Ishikawa (cell line): Measurements from ENCODE around the gene FKBP14.

Experiments
- CREB1 ChIP-seq: IDR thresholded peaks from 2 replicates; pipeline ENCODE4 v1.6.1; 2012; ENCODE audit warnings: low read depth
- EGR1 ChIP-seq: IDR thresholded peaks from 2 replicates; pipeline ENCODE4 v1.6.1; 2012
- EP300 ChIP-seq: IDR thresholded peaks from 2 replicates; pipeline ENCODE4 v1.6.1; 2012; ENCODE audit warnings: borderline replicate concordance
- FOXM1 ChIP-seq: IDR thresholded peaks from 2 replicates; pipeline ENCODE4 v1.6.1; 2012; ENCODE audit warnings: low read depth, borderline replicate concordance
- MAX ChIP-seq: IDR thresholded peaks from 2 replicates; pipeline ENCODE4 v1.6.1; 2012
- RAD21 ChIP-seq: IDR thresholded peaks from 2 replicates; pipeline ENCODE4 v1.6.1; 2012; ENCODE audit warnings: low read depth
- REST ChIP-seq: IDR thresholded peaks from 2 replicates; pipeline ENCODE4 v1.6.1; 2012; ENCODE audit warnings: low read depth, mild to moderate bottlenecking
- TAF1 ChIP-seq: IDR thresholded peaks from 2 replicates; pipeline ENCODE4 v1.6.1; 2012; ENCODE audit warnings: low read depth, mild to moderate bottlenecking
- TCF12 ChIP-seq: IDR thresholded peaks from 2 replicates; pipeline ENCODE4 v1.6.1; 2012; ENCODE audit warnings: low read depth
- TEAD4 ChIP-seq: IDR thresholded peaks from 2 replicates; pipeline ENCODE4 v1.6.1; 2012
- USF1 ChIP-seq: IDR thresholded peaks from 2 replicates; pipeline ENCODE4 v1.6.1; 2012
- YY1 ChIP-seq: IDR thresholded peaks from 2 replicates; pipeline ENCODE4 v1.6.1; 2012; ENCODE audit warnings: low read depth

GRCh38 chr7:30003098-30003497, 23.4 kb downstream of the FKBP14 start:
- TF ChIP-seq YY1: no peak
- no peak for TF ChIP-seq RAD21
- TF ChIP-seq MAX: no peak
- TF ChIP-seq FOXM1: no peak
- no peak for TF ChIP-seq EGR1
- TF ChIP-seq CREB1: no peak
- no peak for TF ChIP-seq TAF1
- no peak for TF ChIP-seq EP300
- TF ChIP-seq TCF12: no peak
- no peak for TF ChIP-seq REST
- TF ChIP-seq TEAD4: no peak
- no peak for TF ChIP-seq USF1
